Muscle of back (tissue), 13 donors: ENCODE data around the gene CASZ1. TPM values are rescaled to one million over a fixed set of nuclear protein-coding genes. Genes with fewer than 3 reads are reported as not detected.

ENCODE experiments used
- DNase-seq, 3 donors: peaks; one replicate each; pipeline versions ENCODE4 v3.0.0 to v3.0.0-alpha.2; 2013
- long read RNA-seq, 9 donors: transcript quantifications; one replicate each; lab custom pipeline, GENCODE V29; 2026
- polyA plus RNA-seq, 10 donors: library from polyadenylated mRNA; unstranded; fragments of 120-200 nt; gene quantifications; one replicate each; pipeline ENCODE4 v1.2.1, GENCODE V29; 2013; ENCODE audit not compliant: insufficient read length in 10 of 10

CASZ1 gene
- 10 to 100 TPM; 28.3 to 57.9 (median 43.4) TPM for polyA plus RNA-seq
- long read RNA-seq, donor 1, partial matches to known transcripts, result 0 of 1 reads
- long read RNA-seq, donor 1, other reads (novel, unspliced or antisense), result 0 of 1 reads
- long read RNA-seq, donor 2, result 0 reads
- long read RNA-seq, donor 3, result 0 reads
- long read RNA-seq, donor 4, result 0 reads
- long read RNA-seq, donor 5, result 0 reads
- long read RNA-seq, donor 6, full-length matches to known transcripts, result 1 of 1 reads
- long read RNA-seq, donor 6, partial matches to known transcripts, result 0 of 1 reads
- long read RNA-seq, donor 6, other reads (novel, unspliced or antisense), result 0 of 1 reads
- long read RNA-seq, donor 7, partial matches to known transcripts, result 0 of 2 reads
- long read RNA-seq, donor 7, other reads (novel, unspliced or antisense), result 0 of 2 reads
- long read RNA-seq, donor 8, result 0 reads
- long read RNA-seq, donor 9, result 0 reads

GRCh38 chr1:10796029-10796944 lies at the start of gene CASZ1:
Gene CASZ1, minus strand, starts transcription at chr1:10796646. Its CDS starts 102,757 bp downstream, at chr1:10693889.
- peak; percentile 86 to 94 (median 93) for DNase-seq

- DNase-seq, result no peak
These were observed 47.3 kb upstream of the CASZ1 start for GRCh38 chr1:10843697-10844096.

GRCh38 chr1:10841118-10841517 lies 44.7 kb upstream of the CASZ1 start:
- peak in 1 of 3 donors; percentile 27 for DNase-seq

- DNase-seq, result no peak
These were observed 42.8 kb upstream of the CASZ1 start for GRCh38 chr1:10839188-10839770.

GRCh38 chr1:10838541-10838940 lies 42.1 kb upstream of the CASZ1 start:
- no peak for DNase-seq

GRCh38 chr1:10836726-10837125 lies 40.3 kb upstream of the CASZ1 start:
- no peak for DNase-seq

- peak; percentile 58 to 71 (median 60) for DNase-seq
These were observed 39.5 kb upstream of the CASZ1 start for GRCh38 chr1:10835822-10836421.

GRCh38 chr1:10835421-10835820 lies 39.0 kb upstream of the CASZ1 start:
- no peak for DNase-seq

- DNase-seq, result no peak
These were observed 38.4 kb upstream of the CASZ1 start for GRCh38 chr1:10834770-10835412.

- DNase-seq, result no peak
These were observed 37.4 kb upstream of the CASZ1 start for GRCh38 chr1:10833630-10834557.

- no peak for DNase-seq
These were observed 36.3 kb upstream of the CASZ1 start for GRCh38 chr1:10832703-10833102.

- DNase-seq, result no peak
These were observed 34.7 kb upstream of the CASZ1 start for GRCh38 chr1:10830961-10831668.

GRCh38 chr1:10829965-10830515 lies 33.6 kb upstream of the CASZ1 start:
- DNase-seq, result no peak

GRCh38 chr1:10829067-10829818 lies 32.8 kb upstream of the CASZ1 start:
- no peak for DNase-seq

- no peak for DNase-seq
These were observed 31.2 kb upstream of the CASZ1 start for GRCh38 chr1:10827377-10828333.

GRCh38 chr1:10825592-10825991 lies 29.1 kb upstream of the CASZ1 start:
- DNase-seq, result no peak
